Activated CD4-positive, alpha-beta T cell treated with anti-CD3 and anti-CD28 coated beads, Interleukin-2, Interleukin-4, amounts not matched to agents 100 ng/mL and 50 ng/mL, durations not matched to agents 16 hours and 8 hours (primary cell): Measurements from ENCODE around the gene DMXL1.

Experiments used
- DNase-seq: peaks from one replicate; pipeline ENCODE4 v3.0.0-alpha.2; 2020; ENCODE audit warnings: low spot score

Gene DMXL1

GRCh38 chr5:119289438-119290044, 218.7 kb downstream of the DMXL1 start:
- no peak for DNase-seq

GRCh38 chr5:119290161-119290569, 219.3 kb downstream of the DMXL1 start:
- no peak for DNase-seq

GRCh38 chr5:119290607-119291006, 219.7 kb downstream of the DMXL1 start:
- DNase-seq, result no peak

GRCh38 chr5:119291056-119291455, 220.2 kb downstream of the DMXL1 start:
- DNase-seq, result no peak

- no peak for DNase-seq
These were observed 221.0 kb downstream of the DMXL1 start for GRCh38 chr5:119291877-119292276.

- no peak for DNase-seq
These were observed 222.0 kb downstream of the DMXL1 start for GRCh38 chr5:119292701-119293515.

GRCh38 chr5:119293516-119293829, 222.6 kb downstream of the DMXL1 start:
- DNase-seq, result no peak
